Measurements from ENCODE around the gene CCDC154.

- TF ChIP-seq CTCF (conservative IDR thresholded peaks at IDR 0.05; ENCODE audit: low read depth, low read length) (no peak), POLR2A (IDR thresholded peaks at IDR 0.05; ENCODE audit: low read depth, low read length) (no peak), ELK1 (IDR thresholded peaks at IDR 0.05; ENCODE audit: borderline replicate concordance, low read depth, low read length) (no peak)
Observed at GRCh38 chr16:1387331-1387730, 57.0 kb downstream of the CCDC154 start.

All from IMR-90 (cell line).